ENCODE measurements around the gene CDHR3.

- no peak for TF ChIP-seq ZNF317 (CRISPR knock-in tag; IDR thresholded peaks at IDR 0.05; ENCODE audit: borderline replicate concordance, low read depth)
- no peak for TF ChIP-seq IRF1 (CRISPR knock-in tag; IDR thresholded peaks at IDR 0.05)
- no peak for TF ChIP-seq CTCF (IDR thresholded peaks at IDR 0.05)
- TF ChIP-seq MLX (CRISPR knock-in tag; IDR thresholded peaks at IDR 0.05), result no peak
- TF ChIP-seq PREB (CRISPR knock-in tag; IDR thresholded peaks at IDR 0.05; ENCODE audit: borderline replicate concordance), result no peak
- no peak for TF ChIP-seq NFE2L1 (CRISPR knock-in tag; IDR thresholded peaks at IDR 0.05)
- TF ChIP-seq GRHL2 (CRISPR knock-in tag; IDR thresholded peaks at IDR 0.05; ENCODE audit: insufficient replicate concordance, severe bottlenecking), result no peak
- TF ChIP-seq PRRX2 (CRISPR knock-in tag; IDR thresholded peaks at IDR 0.05), result no peak
- TF ChIP-seq USF2 (CRISPR knock-in tag; IDR thresholded peaks at IDR 0.05), result no peak
- no peak for TF ChIP-seq USF1 (CRISPR knock-in tag; IDR thresholded peaks at IDR 0.05)
- TF ChIP-seq ZNF121 (CRISPR knock-in tag; IDR thresholded peaks at IDR 0.05), result no peak
- TF ChIP-seq ETV6 (CRISPR knock-in tag; IDR thresholded peaks at IDR 0.05), result no peak
- no peak for TF ChIP-seq MYBL2 (CRISPR knock-in tag; IDR thresholded peaks at IDR 0.05)
Observed at GRCh38 chr7:105934572-105935185, 28.4 kb upstream of the CDHR3 start.
